Measurements from ENCODE around the gene OLFML2B.
"Not testable (repeated sequence)": the region's sequence is repeated elsewhere in the genome, so short reads cannot be mapped to it uniquely, and the experiment has no call there.

OLFML2B gene

DNA sequence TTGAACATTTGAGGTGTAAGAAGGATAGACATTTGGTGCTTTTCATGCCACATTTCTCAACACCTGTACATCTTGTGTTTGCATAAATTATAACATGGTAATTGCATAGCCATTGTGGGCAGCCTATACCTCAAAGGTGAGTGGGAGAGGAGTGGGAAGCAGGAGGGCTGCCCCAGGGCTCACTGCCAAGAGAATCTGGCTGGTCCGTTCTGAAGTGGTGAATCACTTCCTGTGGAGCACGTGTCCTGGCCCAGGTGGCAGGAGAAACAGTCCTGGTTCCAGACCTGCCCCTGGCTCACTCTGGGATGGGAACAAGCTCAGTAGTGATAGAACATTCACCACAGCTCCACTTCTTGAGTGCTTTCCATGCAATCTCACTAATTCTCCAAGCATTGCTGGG is 11.6 kb upstream of the OLFML2B start:
- no peak for DNase-seq (ENCODE audit: low read depth in 2 of 2)

DNA sequence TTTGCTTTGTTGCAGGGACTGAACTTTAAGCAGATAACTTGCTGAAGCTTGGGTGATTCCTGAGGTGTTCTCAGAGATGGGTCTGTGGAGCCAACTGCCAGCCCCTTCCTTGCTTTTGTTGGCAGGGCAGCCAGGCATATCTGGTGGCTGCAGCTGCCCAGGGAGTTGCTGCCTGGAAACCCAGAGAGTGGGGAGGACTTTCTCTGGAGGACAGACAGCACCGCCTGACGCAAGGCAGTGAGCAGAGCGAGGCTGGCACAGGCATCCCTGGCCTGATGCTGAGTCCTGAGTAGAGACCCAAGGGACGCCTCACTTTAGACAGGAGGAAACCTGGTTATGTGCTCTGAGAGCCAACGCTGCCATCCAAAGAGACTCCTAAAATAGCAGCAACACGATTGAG is 9.8 kb upstream of the OLFML2B start:
- DNase-seq (ENCODE audit: low read depth in 2 of 2), result no peak

DNA sequence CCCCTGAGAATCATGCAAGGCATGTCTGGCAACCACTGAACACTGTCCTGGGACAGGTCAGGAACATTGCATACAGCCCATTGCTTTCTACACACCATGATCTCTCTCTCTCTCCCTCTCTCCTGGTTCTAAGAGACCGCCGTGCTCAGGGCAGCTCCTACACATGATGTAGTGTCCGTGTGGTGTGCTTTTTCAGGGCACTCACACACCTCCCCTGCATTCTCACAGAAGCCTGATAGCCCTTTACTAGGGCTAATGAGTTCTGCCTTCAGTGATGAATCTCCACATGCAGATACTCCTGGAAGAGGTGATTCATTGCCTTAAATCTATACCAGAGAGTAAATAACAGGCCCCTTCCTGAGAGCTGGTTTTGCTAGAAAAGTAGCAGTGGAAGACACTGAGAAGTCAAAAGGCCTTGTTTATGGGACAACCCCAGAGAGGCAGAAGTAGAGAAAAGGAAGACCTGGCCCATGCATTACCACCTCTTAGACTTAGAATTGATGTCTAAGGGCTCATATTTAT is 7.2 kb upstream of the OLFML2B start:
- DNase-seq (ENCODE audit: low read depth in 2 of 2), result no peak

DNA sequence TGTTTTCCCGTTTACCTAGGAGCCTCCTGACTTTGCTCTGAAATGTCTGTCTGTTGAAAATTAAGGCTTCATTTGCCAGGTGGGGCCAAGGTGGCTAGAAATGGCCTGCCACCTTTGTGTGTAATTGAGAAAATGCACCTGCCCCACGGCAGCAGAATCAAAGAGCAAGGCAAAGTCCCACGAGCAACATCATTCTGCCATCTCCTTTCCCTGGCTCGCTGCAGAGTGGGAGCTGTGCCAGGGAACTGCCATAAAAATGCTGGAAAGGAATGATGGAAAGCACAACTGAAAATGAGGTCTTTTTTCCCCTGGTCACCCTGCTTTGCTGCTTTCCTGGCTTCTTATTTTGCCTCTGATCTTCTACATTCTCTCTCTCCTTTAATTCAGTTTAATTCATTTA is 5.5 kb upstream of the OLFML2B start:
- no peak for DNase-seq (ENCODE audit: low read depth in 2 of 2)

DNA sequence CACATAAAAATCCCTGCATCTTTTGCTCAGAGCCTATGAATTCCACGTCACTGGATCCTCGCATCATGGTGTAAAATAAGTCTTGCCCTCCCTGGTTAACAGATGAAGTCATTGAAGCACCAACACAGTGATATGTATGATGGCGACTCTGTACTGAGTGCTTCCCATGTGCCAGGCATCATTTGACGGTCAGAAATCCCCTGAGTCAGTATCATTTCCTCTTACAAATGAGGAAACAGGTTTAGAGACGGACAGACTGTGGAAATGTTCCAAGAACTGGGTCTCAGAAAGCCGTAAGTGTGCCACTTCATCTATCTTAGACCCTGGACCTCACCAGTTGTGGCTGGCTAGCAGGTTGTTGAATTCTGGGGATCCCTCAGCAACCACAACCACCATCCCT is 5.1 kb upstream of the OLFML2B start:
- DNase-seq (ENCODE audit: low read depth in 2 of 2), result no peak

DNA sequence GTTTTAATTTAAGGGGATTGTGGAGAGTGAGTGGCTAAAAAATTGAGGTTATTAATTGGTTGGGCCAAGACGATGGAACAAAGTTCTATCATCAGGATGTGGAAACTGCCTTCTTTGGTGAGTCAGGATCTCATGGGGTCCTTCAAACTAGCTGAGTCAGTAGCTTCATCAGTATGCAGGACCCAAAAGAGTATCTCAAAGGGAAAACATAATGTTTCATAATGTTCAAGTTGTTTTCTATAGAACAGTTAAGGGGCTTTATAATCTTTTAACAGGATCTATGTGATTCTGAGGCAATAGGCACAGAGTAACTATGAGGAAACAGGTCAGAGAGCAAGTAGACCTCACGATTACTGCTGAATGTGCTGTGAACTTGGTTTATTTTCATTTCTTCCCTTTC is 3.2 kb upstream of the OLFML2B start:
- DNase-seq (ENCODE audit: low read depth in 2 of 2), result no peak

DNA sequence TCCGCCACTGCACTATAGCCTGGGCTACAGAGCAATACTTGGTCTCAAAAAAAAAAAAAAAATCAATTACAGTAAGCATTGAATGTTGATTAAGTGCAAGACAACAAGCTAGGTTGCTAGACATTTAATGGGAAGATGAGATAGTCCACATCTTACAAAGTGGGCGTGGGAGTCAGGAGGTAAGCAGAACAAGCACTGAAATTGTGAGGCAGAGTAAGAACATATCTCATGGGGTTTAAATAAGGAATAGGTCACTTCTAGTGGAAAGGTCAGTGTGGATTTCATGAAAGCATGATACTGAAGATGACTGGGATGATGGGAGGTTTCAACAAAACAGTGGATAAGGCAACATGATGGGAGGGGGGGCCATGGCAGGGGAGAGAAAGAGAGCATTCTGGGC is 1.9 kb upstream of the OLFML2B start:
- DNase-seq (ENCODE audit: low read depth in 2 of 2), result no peak

DNA sequence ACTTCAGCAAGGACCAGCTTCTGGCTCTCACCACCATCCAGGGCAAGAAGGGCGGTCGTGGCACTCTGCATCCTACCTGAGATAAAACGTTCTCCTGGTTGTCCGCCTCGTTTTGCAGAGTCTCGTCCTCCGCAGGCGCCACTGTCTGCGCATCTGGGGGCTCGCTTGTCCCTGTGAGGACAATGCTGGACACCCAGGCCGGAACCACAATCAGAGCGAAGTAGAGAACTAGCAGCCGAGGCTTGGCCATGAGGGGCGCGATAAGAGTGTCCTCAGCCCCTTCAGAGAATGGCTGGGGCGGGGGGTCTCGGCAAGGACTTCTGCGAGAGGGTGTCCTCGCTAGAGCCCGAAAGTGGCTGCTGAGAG is 505 bp downstream of the OLFML2B start:
- no peak for DNase-seq (ENCODE audit: low read depth in 2 of 2)

DNA sequence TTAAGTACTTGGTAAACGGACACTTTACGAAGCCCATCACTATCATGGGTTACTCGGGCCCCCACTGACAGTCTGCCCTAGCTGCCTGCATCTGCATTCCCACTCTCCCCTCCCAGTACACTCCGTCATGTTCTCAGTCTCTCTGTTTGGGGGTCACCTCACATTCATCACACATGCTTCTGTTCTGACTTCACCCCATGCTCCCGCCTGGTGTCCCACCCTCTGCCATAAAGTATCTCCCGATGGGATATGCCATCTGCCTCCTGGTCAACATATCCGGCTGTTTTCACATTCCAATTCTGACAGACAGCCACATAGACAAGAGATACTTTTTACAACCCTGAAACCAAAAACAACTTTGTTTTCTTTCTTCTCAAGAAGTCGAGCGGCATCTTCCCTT is 1.0 kb downstream of the OLFML2B start:
- no peak for DNase-seq (ENCODE audit: low read depth in 2 of 2)

DNA sequence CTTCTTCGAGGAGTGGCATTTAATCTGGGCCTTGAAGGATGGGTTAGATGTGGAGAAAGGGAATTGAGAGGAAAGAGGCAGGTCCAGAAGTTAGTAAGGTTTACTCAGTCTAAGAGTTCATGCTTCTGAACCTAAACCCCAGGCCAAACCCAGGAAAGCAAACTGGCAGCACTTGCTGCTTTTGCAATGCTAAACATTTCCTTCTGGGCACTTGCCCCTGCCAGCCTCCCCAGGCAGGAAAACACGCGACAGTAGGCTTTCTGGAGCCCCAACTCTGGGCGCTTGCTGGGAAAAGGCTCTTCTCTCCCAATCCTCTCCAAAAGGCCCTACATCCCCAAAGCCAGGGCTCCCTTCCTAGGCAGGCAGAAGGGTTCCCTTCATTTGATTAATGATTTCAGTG is 2.5 kb downstream of the OLFML2B start:
- no peak for DNase-seq (ENCODE audit: low read depth in 2 of 2)

DNA sequence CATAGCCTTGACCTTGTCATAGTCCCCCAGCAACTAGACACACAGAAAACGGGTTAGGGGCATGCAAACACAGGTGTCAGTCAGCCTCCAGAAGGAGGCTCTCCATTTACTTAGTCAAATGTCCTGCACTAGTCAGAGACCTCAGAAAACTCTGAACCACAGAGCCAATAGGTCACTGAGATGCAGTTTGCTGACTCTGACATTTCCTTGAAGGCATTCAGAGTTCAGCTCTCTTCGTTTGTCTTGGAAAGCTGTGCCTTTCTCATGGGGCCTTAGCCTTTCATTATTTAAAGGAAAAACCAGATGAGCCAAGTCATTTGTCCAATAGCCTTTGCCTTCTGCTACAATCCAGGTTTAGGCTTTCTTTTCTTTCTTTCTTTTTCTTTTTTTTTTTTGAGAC is 3.5 kb downstream of the OLFML2B start:
- no peak for DNase-seq (ENCODE audit: low read depth in 2 of 2)

DNA sequence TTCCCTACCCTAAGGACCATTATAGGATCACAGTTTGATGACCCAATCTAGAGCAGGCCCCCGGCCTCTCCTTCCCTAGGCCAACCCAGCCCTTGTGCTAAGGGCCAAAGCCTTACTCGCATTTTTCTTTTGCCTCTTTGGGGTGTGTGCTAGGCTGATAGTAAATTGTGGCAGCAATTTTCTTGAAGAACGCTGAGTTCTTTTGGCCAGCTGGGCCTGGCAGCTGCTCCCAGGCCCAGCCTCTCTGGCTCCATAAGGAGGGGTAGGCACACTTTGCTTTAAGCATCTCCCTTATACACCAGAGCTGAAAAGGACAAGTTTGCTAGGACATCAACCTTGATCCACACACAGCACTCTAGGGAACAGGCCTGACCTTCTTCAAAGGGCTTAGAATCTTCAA is 4.2 kb downstream of the OLFML2B start:
- no peak for DNase-seq (ENCODE audit: low read depth in 2 of 2)

DNA sequence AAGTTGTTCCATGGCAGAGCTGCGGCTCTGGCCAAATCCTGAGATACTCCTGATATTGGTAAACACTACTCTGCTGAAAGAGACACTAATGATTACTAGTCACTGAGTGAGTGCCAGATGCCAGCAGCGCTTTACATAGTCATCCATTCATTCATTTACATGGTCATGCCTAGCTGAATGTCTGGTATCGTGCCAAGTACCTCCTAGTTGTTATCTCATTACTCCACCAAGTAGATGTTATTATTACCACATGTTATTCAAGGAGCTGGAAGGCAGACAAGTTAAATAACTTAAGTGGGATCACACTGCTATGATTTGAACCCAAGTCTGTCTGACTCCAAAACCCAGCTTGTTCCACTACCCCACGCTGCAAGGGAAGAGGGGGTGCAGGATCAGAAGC is 4.7 kb downstream of the OLFML2B start:
- no peak for DNase-seq (ENCODE audit: low read depth in 2 of 2)

DNA sequence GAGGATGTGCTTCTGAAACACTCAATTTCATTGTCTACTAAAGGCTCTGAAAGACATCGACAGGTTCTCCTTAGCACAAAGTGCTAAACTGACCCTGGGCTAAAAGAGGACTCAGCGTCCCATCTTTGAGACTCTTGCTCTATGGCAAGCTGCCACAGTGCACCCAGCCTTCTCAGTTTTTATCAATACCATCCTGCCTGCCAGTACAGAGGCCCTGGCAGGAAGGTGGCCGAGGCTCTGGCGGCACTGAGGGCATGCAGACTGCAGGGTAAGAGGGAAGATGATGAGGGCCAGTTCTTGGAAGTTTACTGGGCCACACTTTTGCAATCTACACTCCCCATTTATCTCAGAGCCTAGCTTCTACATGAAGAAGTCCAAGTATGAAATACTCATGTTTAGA is 5.3 kb downstream of the OLFML2B start:
- no peak for DNase-seq (ENCODE audit: low read depth in 2 of 2)

DNA sequence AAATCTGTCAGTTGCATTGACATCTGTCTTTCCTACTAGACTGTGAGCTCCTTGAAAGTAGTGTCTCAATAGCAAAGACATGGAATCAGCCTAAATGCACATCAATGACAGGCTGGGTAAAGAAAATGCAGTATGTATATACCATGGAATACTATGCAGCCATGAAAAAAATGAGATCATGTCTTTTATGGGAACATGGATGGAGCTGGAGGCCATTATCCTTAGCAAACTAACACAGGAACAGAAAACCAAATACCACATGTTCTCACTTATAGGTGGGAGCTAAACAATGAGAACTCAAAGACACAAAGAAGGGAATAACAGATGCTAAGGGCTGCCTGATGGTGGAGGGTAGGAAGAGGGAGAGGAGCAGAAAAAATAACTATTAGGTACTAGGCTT is 5.9 kb downstream of the OLFML2B start:
- not testable (repeated sequence) for DNase-seq (ENCODE audit: low read depth in 2 of 2)

DNA sequence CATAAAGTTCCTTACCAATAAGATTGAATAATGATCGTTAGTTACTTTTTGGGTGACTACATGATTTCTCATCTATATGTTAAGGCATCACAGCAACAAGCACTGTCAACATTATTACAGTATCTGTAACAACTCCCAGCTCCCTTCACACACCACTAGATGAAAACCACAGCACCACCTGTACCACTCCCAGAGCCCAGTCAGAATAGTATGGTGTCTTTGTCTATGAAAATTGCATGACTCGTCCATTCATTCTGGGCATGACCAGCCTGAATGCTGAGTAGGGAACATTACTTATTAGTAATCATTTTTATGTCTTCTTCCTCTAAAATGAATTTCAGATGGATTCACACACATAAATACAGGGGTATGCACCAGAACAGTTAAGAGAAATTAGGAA is 7.0 kb downstream of the OLFML2B start:
- no peak for DNase-seq (ENCODE audit: low read depth in 2 of 2)

DNA sequence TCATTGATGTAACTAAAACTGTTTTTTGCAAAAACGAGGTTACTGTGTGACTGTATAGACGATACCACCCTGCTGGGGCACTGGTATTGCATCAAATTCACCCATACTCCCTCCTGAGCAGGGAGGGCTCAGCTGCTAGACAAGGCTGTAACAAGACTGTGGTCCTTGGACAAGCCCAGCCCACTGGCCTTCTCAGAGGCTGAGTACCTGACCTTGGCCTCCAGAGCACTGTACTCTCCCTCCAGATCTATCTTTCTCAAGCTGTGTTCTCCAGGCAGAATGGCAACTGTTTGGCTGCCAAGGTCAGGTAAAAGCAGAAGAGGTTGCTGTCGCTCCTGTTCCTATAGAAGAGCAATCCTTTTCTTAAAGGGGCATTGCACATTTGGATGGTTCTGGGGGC is 8.5 kb downstream of the OLFML2B start:
- DNase-seq (ENCODE audit: low read depth in 2 of 2), result no peak

DNA sequence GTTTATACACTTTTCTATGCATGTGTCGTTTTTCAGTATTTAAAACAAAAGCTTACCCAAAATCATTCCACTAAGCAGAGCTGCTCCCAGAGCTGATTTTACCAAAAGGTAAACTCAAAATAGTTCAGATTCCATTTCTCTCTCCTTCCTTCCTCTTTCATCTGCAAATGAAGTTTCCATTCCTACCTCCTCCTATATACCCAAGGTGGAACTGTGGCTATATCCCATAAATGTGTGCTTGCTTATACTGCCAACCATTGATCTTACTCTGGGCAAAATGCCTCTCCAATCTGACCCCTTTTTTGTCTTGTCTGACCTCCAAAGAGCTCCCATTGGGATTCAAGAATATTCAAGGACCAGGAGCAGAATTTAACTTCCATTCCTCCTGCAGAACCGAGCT is 9.5 kb downstream of the OLFML2B start:
- no peak for DNase-seq (ENCODE audit: low read depth in 2 of 2)

DNA sequence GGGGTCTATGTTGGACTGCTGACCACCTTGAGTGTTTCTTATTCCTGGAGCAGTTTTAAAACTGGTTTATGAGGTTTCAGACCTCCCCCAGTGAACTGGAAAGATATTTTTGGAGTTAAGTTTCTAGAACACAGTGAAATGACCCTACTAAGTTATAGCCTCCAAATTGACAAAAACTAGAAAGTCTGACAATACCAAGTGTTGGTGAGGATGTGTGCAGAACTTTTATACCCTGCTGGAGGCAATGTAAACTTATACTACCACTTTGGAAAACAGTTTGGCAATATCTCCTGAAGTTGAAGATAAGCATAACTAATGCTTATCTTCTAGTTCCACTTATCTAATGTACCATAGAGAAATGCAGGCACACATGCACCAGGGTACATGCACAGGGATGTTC is 10.4 kb downstream of the OLFML2B start:
- DNase-seq (ENCODE audit: low read depth in 2 of 2), result no peak

DNA sequence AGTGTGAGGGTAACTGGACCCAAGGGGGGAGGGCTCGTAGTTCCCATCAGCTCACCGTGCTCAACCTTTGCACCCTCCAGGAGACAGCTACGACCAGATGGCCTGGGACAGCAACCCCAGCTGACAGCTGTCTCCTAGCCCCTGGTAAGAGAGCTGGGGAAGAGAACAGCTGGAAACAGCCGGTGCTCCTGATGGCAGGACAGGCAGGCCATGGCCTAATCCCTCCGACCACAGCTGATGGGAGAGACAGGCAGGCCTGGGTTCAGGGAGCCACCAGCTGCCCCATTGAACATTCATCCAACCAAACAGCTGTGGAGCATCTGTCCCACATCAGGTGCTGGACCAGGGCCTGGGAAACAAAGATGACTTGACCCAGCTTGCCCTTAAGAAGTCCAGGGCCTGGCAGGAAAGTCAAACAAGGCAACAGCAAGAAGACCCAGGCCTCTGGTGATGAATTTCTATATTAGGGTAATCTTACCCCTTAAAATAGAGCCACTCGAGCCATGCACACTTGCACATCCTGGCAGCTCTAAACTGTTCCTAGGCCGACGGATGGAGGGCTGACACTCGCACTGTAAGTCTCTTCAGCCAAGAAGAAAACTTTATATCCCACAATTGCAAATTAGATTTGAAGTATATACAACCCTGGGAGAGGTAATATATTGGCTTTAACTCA is 12.2 kb downstream of the OLFML2B start:
- no peak for DNase-seq (ENCODE audit: low read depth in 2 of 2)

DNA sequence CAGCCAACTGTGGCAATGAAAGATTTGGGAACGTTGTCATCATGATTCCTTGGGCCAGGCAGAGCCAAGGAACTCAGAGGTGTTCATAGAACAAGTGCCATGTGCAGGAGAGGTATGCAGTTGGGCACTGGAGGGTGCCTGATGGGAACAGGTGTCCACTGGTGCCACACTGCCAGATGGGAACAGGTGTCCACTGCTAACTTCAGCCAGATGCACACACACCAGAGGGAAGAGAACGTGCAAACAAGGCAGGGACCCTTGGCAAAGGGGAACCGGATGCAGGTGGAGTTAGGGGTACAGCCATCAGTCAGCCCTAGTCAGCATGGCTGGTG is 13.5 kb downstream of the OLFML2B start:
- no peak for DNase-seq (ENCODE audit: low read depth in 2 of 2)

DNA sequence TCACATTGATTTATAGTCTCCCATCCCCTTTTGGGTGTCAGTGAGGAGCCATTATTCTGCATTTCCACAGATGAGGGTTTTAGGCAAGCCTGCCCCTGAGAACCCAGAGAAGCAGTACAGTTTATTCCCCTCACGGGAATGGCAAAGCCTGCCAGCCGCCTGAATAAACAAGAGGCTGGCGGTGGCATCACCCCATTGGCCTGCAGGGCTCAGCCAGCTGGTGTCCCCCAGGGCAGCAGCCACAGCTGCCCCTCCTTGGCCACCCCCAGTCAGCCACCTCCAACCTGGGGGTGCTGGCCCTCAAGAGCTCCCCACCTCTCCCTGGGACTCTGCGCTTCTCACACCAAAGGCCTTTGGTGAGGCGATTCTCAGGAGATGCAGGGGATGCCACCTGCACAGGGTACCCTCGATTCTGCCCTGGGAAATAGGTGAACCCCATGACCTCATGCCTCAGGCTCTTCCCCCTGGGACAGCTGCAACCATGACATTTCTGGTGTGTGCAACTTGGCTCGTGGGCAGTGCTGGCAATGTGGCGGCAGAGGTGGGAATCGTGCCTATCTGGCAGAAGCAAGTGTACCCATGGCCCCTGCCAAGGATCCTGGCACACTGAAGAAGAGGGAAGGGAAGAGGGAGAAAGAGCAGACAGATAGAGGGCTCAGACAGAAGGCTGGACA is 14.0 kb downstream of the OLFML2B start:
- DNase-seq (ENCODE audit: low read depth in 2 of 2), result no peak

DNA sequence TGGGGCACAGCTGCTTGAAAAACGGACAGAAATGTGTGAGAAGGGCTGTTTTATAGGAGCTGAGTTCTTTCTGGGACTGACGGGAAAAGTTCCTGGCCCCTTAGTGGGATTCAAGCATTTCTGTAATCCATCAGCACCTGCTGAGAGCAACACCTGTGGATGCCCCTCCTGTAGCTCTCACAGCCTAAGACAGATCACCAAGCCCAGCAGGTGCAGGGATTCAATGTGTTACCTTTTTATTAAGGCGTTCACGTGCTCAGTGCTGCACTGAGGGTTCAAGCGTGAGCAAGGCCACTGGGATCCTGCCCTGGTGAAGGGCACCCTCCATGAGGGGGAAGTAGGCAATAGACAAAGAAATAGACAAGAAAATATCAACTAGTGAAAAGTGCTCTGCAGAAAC is 14.9 kb downstream of the OLFML2B start:
- no peak for DNase-seq (ENCODE audit: low read depth in 2 of 2)

DNA sequence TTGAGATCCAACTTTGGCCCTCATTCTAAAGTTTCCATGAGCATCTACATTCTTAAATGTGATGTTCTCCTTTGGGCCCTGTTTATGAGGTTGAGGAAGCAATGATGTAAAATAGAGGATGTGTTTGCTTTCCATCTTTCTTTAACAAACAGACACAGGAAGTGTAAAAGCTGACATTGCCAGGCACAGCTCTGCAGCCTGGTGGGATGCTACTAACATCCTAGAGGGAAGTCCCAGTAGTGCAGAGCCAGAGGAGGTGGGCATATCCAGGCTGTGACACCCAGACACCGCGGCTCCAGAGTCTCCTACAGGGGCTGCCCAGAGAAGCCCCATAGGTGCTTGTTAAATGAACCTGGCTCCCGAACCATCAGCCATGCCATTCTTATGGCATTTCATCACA is 16.2 kb downstream of the OLFML2B start:
- no peak for DNase-seq (ENCODE audit: low read depth in 2 of 2)

All from stimulated activated CD4-positive, alpha-beta T cell treated with anti-CD3 and anti-CD28 coated beads, Interleukin-12 subunit alpha, Interleukin-12 subunit beta, amount 100 ng/mL, for 24 hours (primary cell).